Measurements from ENCODE around the gene SIX3. TPM values are rescaled to one million over a fixed set of nuclear protein-coding genes. Genes with fewer than 3 reads are reported as not detected.

SIX3 gene
- total RNA-seq, 4 donors from 2014 or later: not detected

DNA sequence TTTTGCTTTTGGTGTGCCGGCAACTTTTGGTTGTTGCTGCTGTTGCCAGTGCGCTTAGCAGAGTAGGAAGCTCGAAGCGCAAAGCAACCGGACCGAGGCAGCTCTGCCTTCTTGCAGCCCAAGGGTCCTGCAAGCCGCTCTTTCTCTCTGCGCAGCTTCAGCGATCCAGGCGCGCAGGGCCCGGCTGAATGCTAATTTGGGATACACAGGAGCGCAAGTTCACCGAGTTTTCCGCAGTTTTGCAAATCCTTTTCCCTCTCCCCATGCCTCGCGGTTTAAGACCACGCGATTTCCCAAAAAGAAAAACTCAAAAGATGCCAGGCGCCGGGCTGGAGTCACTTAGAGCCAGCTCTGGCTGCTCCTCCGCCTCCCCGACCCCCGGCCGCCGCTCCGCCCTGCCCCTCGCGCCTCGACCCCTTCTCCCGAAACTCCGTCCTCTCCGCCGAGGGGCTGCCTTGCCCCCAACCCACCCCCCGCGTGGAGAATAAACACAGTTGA, 13.5 kb upstream of the SIX3 start:
- no peak for DNase-seq
- TF ChIP-seq, protein P1, sequence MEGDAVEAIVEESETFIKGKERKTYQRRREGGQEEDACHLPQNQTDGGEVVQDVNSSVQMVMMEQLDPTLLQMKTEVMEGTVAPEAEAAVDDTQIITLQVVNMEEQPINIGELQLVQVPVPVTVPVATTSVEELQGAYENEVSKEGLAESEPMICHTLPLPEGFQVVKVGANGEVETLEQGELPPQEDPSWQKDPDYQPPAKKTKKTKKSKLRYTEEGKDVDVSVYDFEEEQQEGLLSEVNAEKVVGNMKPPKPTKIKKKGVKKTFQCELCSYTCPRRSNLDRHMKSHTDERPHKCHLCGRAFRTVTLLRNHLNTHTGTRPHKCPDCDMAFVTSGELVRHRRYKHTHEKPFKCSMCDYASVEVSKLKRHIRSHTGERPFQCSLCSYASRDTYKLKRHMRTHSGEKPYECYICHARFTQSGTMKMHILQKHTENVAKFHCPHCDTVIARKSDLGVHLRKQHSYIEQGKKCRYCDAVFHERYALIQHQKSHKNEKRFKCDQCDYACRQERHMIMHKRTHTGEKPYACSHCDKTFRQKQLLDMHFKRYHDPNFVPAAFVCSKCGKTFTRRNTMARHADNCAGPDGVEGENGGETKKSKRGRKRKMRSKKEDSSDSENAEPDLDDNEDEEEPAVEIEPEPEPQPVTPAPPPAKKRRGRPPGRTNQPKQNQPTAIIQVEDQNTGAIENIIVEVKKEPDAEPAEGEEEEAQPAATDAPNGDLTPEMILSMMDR (IDR thresholded peaks at IDR 0.05): no peak
- Histone ChIP-seq H3K27ac (no peak overlapping the region), H3K4me3 (no peak overlapping the region), H3K36me3 (no peaks in the 10 kb centered on the region), H3K27me3 (peaks cover 10 to 65% of the 10 kb centered on the region in 2 donors), H3K4me1 (peaks cover 0 to 20% of the 10 kb centered on the region in 2 donors), H3K9me3 (no peaks in the 10 kb centered on the region)
- intact Hi-C loops (cut with DNase I; ENCODE audit: low total_unique reads): no loop called here

DNA sequence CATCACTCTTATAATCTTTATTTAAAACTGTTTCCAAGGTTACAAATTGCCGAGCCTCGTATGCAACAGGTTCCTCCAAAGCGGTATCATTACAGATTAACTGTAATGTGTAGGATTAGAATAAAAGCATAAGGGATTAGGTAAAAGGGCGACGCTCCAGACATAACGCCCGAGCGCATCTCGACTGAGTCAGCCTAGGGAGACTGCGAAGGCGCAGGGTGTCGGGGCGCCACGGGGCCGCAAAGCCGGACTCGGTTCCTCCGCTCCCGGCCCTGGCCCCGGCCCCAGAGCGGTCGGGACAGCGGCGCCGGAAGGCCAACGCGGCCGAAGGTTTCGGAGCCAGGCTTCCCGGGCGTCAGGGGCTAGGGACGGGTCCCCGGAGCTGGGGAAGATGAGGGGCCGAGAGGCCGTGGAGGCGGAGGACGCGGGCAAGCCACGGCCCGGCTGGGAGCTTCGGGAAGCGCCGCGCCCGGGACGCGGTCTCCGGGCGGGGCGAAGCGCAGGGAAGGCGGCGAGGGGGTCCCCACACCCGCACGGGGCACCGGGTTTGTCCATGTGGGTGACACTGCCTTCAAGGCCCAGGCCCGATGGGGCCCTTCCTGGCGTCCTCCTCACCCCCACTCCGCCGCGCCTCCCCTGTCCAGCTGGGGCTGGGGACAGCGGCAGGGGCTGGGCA, 12.9 kb upstream of the SIX3 start:
- Histone ChIP-seq H3K9me3 (no peaks in the 10 kb centered on the region), H3K36me3 (no peaks in the 10 kb centered on the region), H3K4me3 (no peak overlapping the region), H3K27me3 (peaks cover 10 to 71% of the 10 kb centered on the region in 2 donors), H3K4me1 (peaks cover 0 to 22% of the 10 kb centered on the region in 2 donors), H3K27ac (no peak overlapping the region)
- TF ChIP-seq, protein P1 (IDR thresholded peaks at IDR 0.05): no peak
- no peak for TF ChIP-seq POLR2A (IDR thresholded peaks at IDR 0.05)
- no peak for DNase-seq
- intact Hi-C loops (cut with DNase I; ENCODE audit: low total_unique reads): no loop called here

DNA sequence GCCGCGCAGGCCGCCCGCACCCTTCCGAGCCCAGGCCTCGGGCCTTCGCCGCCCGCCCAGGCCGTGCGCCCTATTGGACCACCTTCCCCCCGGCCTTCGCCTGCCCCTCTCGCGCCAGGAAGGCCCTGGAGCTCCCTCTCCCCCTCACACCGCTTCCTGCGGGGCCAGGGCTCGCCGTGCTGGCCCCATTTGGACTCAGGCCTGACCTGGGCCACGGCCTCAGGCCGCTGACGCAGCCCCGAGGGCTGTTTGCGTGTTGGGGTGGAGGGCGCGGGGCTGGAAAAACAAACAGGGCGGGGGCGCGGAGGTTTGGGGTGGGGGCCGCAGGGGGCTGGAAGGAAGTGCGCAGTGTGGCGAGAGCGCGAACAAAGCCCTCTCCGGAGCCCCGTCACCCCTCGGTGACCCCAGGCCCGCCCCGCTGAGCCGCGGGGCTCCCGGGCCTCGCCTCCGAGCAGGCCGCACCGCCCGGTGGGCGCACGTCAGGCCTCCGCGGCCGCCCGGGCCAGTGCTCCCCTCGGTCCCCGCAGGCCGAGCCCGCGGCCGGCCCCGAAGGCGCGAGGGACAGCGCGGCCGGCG, 12.3 kb upstream of the SIX3 start:
- Histone ChIP-seq H3K36me3 (no peaks in the 10 kb centered on the region), H3K27ac (no peak overlapping the region), H3K4me3 (no peak overlapping the region), H3K4me1 (peaks cover 0 to 22% of the 10 kb centered on the region in 2 donors), H3K9me3 (no peaks in the 10 kb centered on the region), H3K27me3 (peaks cover 10 to 76% of the 10 kb centered on the region in 2 donors)
- TF ChIP-seq, protein P1 (IDR thresholded peaks at IDR 0.05): no peak
- TF ChIP-seq POLR2A (IDR thresholded peaks at IDR 0.05): no peak
- intact Hi-C loops (cut with DNase I; ENCODE audit: low total_unique reads): no loop called here
- no peak for DNase-seq

DNA sequence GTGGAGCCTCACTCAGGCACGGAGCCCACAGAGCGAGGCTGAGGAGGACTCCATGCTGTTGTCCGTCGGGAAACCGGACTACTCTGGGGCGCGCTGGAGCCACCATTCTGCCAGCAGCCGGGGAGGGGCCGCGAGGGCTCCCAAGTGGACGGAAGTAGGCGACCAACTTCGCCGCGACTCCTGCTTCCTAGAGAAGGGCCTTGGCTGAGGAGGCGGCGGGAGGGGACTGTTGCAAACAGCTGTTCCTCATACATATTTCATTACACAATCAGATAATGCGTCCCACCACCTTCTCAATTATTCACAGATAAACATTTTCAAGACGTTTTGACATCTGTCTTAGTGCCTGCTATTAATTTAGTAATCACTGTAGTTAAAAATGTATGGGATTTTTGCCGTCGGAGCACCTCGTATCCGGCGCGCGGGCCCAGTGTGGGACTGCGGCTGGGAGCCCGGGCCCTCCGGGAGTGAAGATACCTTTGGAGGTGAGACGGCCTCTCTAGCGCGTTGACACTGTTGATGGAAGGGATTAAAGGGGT, 11.7 kb upstream of the SIX3 start:
- Histone ChIP-seq H3K27me3 (peaks cover 10 to 80% of the 10 kb centered on the region in 2 donors), H3K27ac (no peak overlapping the region), H3K36me3 (no peaks in the 10 kb centered on the region), H3K4me3 (no peak overlapping the region), H3K4me1 (peaks cover 0 to 22% of the 10 kb centered on the region in 2 donors), H3K9me3 (no peaks in the 10 kb centered on the region)
- TF ChIP-seq, protein P1 (IDR thresholded peaks at IDR 0.05): no peak
- TF ChIP-seq POLR2A (IDR thresholded peaks at IDR 0.05): no peak
- intact Hi-C loops (cut with DNase I; ENCODE audit: low total_unique reads): no loop called here
- no peak for DNase-seq
